ENCODE measurements around the gene BUB3. TPM values are rescaled to one million over a fixed set of nuclear protein-coding genes. Genes with fewer than 3 reads are reported as not detected.

The BUB3 gene
- total and polyA plus RNA-seq, 3 donors from 2014 or later = 78.7 to 148 (median 96.0) TPM

DNA sequence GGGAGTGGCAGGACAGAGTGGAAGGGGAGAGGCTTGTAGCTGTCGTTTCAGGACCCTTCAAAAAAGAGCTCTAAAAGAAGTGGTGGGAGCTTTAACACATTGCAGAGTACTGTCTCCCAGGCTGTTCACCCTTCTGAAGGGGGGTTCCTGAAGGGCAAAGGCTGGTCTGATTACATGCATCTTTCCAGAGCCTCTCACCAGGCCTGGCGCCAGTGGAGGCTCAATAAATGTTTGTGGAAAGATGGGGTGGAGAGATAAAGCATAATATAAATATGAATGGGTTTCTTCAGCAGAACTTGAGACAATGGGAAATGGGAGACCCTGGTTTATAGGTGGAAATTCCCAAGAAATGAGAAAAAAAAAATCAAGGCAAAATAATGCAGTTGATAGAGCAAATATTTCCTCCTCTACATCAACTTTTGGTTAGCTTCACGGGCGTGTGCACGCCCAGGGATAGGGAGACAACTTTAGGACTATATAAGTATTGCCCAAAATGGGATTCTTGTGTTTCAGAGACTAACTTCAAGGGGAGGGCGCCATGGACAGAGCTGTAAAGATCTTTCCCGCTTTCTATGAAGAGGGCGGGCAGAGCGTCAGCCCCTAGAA is 613 bp upstream of the BUB3 start:
- H3K4me1 ChIP-seq = peaks cover 14% of the 10 kb centered on the region
- no peak for TF ChIP-seq POLR2A (IDR thresholded peaks at IDR 0.05)
- TF ChIP-seq, protein P1, sequence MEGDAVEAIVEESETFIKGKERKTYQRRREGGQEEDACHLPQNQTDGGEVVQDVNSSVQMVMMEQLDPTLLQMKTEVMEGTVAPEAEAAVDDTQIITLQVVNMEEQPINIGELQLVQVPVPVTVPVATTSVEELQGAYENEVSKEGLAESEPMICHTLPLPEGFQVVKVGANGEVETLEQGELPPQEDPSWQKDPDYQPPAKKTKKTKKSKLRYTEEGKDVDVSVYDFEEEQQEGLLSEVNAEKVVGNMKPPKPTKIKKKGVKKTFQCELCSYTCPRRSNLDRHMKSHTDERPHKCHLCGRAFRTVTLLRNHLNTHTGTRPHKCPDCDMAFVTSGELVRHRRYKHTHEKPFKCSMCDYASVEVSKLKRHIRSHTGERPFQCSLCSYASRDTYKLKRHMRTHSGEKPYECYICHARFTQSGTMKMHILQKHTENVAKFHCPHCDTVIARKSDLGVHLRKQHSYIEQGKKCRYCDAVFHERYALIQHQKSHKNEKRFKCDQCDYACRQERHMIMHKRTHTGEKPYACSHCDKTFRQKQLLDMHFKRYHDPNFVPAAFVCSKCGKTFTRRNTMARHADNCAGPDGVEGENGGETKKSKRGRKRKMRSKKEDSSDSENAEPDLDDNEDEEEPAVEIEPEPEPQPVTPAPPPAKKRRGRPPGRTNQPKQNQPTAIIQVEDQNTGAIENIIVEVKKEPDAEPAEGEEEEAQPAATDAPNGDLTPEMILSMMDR (IDR thresholded peaks at IDR 0.05) = no peak
- H3K27ac ChIP-seq = no peak overlapping the region
- no peaks in the 10 kb centered on the region for H3K27me3 ChIP-seq
- intact Hi-C loops (cut with DNase I; ENCODE audit: low total_unique reads) = no loop called here
- peak overlapping the region; percentile 65 to 89 for H3K4me3 ChIP-seq
- H3K9me3 ChIP-seq = no peaks in the 10 kb centered on the region
- H3K36me3 ChIP-seq (ENCODE audit: low read depth, missing control alignments) = no peaks in the 10 kb centered on the region
- WGBS, 2 donors = 31 to 36% methylated on average over 9 of the region's 9 CpGs
- no peak for DNase-seq

DNA sequence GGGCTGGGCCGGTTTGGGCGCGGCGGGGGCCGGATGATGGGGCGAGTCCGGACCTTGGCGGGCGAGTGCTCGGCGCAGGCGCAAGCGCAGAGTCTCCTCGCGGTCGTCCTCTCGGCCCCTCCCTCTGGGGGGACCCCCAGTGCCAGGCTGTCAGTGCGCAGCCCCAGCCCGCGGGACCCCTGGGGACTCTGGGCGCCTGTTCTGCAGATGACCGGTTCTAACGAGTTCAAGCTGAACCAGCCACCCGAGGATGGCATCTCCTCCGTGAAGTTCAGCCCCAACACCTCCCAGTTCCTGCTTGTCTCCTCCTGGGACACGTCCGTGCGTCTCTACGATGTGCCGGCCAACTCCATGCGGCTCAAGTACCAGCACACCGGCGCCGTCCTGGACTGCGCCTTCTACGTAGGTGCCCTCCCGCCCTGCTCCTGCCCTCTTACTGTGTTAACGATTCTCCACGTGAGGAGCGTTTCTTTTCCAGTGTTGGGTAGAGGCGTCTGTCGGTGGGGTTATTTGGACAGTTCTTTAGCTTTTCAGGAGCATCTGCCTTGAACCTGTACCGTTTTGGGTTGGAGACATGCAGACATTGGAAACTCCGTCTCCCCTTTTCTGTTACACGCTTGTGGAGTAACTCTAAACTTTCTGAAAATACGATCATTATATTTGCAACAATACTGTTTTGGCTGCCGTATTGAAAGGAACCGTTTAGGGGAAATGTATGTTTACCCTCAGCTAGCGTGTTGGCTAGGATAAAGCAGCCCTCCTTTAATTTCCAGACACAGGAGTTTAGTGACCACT is 706 bp downstream of the BUB3 start:
- WGBS, 2 donors = 4% methylated on average over 23 to 47 of the region's 49 CpGs
- TF ChIP-seq, protein P1 (IDR thresholded peaks at IDR 0.05) = no peak
- TF ChIP-seq POLR2A (IDR thresholded peaks at IDR 0.05) = no peak
- Histone ChIP-seq H3K27ac (peak overlapping the region; percentile 73 to 84), H3K4me3 (peak overlapping the region; percentile 65 to 89), H3K27me3 (no peaks in the 10 kb centered on the region), H3K9me3 (no peaks in the 10 kb centered on the region), H3K4me1 (peaks cover 14% of the 10 kb centered on the region), H3K36me3 (ENCODE audit: low read depth, missing control alignments) (no peaks in the 10 kb centered on the region)
- DNase-seq = peak; percentile 71
- intact Hi-C loops (cut with DNase I; ENCODE audit: low total_unique reads) = no loop called here

DNA sequence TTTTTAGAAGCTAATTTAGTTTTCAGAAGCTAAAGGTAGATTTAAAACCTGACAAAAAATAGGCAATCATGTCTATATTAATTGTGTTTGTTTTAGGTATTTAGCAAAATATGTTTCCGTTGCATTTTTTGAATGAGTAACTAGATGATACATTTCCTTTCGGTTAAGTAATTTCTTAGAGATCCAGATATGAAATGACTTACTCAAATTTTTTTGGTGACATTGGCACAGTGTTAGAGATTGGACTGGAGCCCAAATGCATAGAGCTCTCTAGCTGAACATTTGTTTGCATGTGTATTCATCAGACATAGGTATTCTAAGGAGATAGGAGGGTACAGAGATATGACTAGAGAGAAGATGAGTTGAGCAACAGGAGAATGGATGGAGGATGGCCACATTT is 1.9 kb downstream of the BUB3 start:
- TF ChIP-seq POLR2A (IDR thresholded peaks at IDR 0.05) = no peak
- TF ChIP-seq, protein P1 (IDR thresholded peaks at IDR 0.05) = no peak
- no peak for DNase-seq
- intact Hi-C loops (cut with DNase I; ENCODE audit: low total_unique reads) = no loop called here

DNA sequence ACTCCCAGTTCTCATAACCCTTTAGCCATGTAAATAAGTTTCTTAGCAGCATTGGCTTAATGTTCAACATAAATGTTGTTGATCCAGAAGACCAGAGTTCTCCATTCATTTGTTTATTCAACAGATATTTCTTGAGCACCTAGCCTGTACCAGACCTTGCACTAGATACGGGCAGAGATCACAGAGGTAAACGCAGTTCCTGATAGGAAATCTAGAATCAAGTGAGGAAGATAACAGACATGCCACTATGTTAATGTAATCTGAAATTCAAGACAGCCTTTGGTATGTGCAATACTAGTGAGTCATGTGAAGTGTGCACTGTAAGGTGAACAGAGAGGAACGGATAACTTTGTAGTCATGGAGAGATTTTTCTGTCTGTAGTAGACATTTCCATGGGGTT is 3.0 kb downstream of the BUB3 start:
- DNase-seq = no peak
- intact Hi-C loops (cut with DNase I; ENCODE audit: low total_unique reads) = no loop called here

More for the DNA sequence above, 1.9 kb downstream of the BUB3 start:
- H3K4me1 ChIP-seq = peaks cover 10% of the 10 kb centered on the region
- 87 to 88% methylated on average over 2 of the region's 2 CpGs for WGBS, 2 donors
- H3K27ac ChIP-seq = no peak overlapping the region
- H3K9me3 ChIP-seq = no peaks in the 10 kb centered on the region
- no peaks in the 10 kb centered on the region for H3K36me3 ChIP-seq (ENCODE audit: low read depth, missing control alignments)
- H3K4me3 ChIP-seq = no peak overlapping the region
- no peaks in the 10 kb centered on the region for H3K27me3 ChIP-seq

More for the DNA sequence above, 3.0 kb downstream of the BUB3 start:
- no peak for TF ChIP-seq POLR2A (IDR thresholded peaks at IDR 0.05)
- TF ChIP-seq, protein P1 (IDR thresholded peaks at IDR 0.05) = no peak
- H3K27ac ChIP-seq = no peak overlapping the region
- no peaks in the 10 kb centered on the region for H3K9me3 ChIP-seq
- H3K4me3 ChIP-seq = no peak overlapping the region
- H3K36me3 ChIP-seq (ENCODE audit: low read depth, missing control alignments) = no peaks in the 10 kb centered on the region
- H3K4me1 ChIP-seq = peaks cover 6% of the 10 kb centered on the region
- H3K27me3 ChIP-seq = no peaks in the 10 kb centered on the region
- 88 to 92% methylated on average over 3 of the region's 3 CpGs for WGBS, 2 donors

Measured in testis (tissue), 3 donors.